OCI-LY7 (cell line): ENCODE results near the gene PIGS.

Experiments used
- EZH2phosphoT487 ChIP-seq: fragments of 200-600 bp; sonication (generic); IDR thresholded peaks from 2 replicates; pipeline ENCODE4 v1.6.1; 2018; ENCODE audit warnings: low read depth, borderline replicate concordance, mild to moderate bottlenecking, mixed run types, antibody characterized with exemption, low read length, moderate library complexity, mixed read lengths
- TF ChIP-seq, protein P1 (sequence below): fragments of 200-600 bp; sonication (generic); conservative IDR thresholded peaks from 2 replicates; pipeline ENCODE4 v1.5.1; 2014; ENCODE audit warnings: mild to moderate bottlenecking, antibody characterized with exemption, low read length, moderate library complexity, mixed read lengths

DNA sequence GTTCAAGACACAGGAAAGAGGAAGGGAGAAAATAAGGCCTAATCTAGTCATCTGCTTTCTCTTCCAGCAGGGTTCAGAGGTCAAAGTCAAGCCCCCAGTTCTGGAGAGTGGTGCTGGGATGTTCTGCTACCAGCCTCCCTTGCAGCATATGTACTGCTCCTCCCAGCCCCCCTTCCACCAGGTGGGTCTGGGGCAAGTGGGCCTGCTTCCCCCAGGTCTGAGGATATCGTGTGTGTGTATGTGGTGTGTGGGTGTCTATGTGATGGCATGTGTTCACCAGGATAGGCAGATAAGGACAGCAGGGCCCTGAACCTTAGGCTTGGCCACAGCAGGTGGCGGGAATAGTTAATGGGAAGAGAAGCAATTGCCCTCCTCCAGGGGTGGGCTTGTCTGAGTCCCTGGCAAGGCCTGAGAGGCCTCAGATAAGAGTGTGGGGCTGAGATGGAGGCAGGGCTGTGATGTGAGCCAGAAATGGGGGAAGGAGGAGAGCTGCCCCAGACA, 44.1 kb downstream of the PIGS start:
- TF ChIP-seq, protein P1, sequence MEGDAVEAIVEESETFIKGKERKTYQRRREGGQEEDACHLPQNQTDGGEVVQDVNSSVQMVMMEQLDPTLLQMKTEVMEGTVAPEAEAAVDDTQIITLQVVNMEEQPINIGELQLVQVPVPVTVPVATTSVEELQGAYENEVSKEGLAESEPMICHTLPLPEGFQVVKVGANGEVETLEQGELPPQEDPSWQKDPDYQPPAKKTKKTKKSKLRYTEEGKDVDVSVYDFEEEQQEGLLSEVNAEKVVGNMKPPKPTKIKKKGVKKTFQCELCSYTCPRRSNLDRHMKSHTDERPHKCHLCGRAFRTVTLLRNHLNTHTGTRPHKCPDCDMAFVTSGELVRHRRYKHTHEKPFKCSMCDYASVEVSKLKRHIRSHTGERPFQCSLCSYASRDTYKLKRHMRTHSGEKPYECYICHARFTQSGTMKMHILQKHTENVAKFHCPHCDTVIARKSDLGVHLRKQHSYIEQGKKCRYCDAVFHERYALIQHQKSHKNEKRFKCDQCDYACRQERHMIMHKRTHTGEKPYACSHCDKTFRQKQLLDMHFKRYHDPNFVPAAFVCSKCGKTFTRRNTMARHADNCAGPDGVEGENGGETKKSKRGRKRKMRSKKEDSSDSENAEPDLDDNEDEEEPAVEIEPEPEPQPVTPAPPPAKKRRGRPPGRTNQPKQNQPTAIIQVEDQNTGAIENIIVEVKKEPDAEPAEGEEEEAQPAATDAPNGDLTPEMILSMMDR: no peak
- no peak for TF ChIP-seq EZH2phosphoT487
